Measurements from ENCODE around the gene DCHS2.

The DCHS2 gene

DNA sequence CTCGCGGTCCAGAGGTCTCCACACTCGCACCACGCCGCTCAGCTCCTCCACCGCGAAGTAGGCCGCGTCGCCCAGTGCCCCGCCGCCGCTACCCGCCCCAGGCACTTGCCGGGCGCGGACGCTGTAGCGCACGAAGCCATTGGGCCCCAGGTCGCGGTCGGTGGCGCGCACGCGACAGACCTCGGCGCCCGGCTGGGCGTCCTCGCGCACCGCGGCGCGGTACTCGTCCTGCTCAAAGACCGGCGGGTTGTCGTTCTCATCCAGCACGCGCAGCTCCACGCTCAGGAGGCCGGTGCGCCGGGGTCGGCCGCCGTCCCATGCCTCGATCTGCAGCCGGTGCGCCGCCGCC lies 1.4 kb downstream of the DCHS2 start:
- DNase-seq, result no peak

DNA sequence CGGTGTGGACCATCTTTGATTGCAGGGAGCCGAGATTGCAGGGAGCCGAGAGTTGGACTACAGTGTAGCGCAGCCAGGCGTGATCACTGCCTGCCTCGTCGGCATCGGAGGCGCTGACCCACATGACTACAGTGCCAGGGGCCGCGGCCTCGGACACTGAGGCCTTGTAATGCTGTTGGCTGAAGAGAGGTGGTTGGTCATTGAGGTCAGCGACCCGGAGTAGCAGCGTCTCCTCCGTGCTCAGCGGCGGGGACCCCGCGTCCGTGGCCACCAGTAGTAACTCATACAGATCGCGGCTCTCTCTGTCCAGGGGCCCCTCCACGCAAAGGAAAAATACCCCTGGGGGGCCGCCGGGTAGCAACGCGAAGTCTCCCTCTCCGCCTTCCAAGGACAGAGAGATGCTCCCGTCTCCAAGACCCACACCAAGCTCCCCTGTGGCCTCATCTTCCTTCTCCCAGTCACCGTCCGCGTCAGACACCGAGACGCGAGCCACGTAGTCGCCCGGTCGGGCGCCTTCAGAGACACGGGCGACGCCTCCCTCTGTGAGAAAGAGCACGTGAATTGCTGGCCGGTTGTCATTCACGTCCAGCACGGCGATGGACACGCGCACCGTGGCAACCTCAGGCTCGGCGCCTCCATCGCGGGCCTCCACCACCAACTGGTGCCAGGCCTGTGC lies 1.9 kb downstream of the DCHS2 start:
- no peak for DNase-seq

DNA sequence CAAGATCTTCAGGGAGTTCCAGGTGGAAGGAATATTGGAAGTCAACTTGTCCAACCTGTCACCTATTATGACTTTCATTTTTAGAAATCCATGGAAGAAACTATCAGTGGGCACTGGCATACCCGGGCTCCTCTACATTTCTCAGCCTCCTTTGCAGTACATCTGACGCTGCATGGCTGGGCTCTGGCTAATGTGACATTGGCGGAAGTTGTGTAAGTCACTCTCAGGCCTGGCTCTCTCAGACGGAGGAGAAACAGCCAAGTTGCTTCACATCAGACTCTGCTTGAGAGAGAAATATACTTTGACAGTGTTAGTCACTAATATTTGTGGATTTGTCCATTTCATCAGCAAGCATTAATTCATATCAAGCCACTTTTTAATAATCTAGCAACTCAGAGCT lies 4.5 kb downstream of the DCHS2 start:
- DNase-seq, result no peak

DNA sequence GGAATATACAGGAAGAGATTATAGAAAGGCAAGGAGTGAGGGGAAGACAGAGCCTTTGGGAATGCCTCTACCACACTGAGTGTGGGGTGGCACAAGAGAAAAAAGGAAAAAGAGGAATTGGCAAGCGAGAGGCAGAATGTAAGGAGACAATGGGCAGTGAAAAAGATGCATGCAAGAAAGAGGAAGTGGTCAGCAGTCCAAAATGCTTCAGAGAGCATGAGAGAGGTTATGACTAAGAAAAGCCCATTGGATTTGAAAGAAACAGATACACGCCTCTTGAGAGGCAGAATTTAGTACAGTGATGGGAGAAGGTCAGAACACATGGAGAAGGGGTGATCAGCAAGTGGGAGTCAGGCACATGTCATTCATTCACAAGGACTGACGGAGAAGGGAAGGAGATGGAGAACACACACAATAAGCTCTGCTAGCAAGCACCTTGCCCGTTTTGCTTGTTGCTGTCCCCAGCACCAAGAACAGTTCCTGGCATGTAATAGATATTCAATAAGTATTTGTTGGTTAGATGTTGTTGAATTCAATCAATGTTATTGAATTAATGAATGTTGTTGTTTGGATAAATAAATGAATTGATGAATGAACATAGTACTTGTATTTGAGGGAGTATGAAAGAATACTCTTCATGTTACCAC lies 6.3 kb downstream of the DCHS2 start:
- DNase-seq, result no peak

DNA sequence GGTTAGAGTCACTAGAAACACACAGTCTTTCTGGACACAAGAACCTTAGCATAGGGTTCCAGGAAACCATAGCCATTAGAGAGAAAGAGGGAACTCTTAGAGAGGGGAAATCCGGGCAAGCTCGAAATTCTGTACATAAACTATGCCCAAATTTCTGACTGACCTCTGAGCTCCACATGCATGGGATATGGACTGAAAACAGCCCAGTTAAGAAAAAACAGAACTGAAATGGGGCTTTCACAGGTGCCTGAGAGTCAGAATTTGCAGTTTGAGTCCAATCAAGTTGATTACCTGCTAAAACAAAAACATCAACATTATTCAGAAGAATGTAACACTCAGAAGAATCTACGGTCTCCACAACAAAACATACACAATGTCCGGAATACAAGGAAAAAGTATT lies 13.1 kb downstream of the DCHS2 start:
- DNase-seq, result no peak

DNA sequence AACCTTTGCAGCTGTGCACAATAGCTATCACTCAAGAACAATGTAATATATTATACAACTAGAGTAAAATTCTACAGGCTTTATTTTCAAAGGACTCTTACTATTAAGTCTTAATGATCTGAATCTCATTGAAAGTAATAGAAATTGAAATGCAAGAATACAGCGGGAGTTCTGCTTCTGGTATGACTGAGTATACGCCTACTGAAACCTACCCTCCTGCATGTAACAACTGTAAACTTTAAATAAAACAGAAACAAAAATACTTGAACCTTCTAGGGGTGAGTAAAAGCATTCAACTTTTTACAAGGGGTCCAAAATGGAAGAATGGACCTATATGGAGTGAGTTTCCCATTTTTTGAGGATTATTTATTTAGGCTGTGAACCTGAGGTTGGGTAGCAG lies 13.5 kb downstream of the DCHS2 start:
- no peak for DNase-seq

DNA sequence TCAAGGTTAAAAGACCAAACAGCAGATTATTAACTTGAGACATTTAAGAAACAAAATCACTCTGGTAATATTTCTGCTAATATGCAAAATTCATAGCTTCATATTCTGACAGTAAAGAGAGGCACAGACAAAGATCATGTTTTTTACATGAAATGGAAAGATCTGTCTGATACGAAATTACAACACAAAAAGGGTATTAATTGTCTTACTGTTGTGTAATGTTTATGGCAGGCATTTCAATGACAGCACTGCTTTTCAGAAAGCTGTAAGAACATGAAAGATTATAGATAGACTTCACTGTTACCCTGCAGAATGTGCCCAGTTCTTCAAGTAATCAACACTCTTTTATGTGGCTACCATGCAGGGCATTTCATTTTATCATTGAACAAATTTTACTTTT lies 15.4 kb downstream of the DCHS2 start:
- DNase-seq, result no peak

DNA sequence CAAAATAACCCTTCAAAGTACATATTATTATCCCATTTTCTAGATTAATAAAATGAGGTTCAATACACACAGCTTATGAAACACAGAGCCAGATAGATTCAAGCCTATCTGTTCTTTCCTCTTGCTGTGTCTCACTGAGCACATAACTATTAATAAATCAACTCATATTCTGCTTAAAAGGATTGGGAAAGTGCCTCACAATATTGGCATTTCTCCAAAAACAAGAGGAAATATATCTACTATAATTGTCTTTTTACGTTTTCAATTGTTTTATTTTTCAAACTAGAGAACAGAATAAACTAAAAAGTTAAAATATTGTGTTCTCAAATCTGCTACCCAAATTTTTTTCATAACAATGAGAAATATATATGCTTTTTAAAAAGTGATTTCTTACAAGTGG lies 15.8 kb downstream of the DCHS2 start:
- DNase-seq, result no peak

DNA sequence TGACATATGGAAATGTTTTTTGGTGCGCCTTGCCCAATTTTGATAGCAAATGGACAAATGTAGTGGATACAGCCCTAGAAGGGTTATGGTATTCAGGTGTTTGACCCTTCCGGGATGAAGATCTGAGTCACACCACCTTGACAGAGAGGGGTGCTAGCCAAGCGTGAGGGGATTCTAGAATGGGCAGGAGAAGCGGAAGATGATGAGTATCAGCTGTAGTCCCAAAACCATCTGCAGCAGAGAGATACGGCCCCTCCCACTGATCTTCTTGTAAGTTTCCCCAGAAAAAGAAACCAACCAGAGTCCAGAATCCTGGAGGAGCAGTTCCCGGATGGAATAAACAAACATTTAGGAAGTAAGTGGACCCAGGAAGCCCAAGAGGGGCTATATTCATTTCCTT lies 18.1 kb downstream of the DCHS2 start:
- no peak for DNase-seq

DNA sequence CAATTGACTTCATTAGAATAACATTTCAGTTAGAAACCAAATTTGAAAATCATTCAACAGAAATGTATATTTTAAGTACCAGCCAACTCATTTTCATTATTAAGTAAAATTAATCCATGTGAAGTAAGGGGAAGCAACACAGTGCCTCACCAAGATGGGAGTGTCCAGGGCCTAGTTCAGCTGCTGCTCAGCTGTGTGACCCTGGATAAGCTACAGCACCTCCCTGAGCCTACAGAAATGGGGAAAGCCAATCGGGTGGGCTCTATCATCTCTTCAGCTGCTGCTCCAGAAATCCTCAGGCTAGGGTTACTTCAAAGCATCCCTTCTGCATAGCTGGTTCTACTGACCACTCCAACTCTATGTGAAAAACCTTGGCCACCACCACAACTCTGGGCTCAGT lies 18.7 kb downstream of the DCHS2 start:
- no peak for DNase-seq

DNA sequence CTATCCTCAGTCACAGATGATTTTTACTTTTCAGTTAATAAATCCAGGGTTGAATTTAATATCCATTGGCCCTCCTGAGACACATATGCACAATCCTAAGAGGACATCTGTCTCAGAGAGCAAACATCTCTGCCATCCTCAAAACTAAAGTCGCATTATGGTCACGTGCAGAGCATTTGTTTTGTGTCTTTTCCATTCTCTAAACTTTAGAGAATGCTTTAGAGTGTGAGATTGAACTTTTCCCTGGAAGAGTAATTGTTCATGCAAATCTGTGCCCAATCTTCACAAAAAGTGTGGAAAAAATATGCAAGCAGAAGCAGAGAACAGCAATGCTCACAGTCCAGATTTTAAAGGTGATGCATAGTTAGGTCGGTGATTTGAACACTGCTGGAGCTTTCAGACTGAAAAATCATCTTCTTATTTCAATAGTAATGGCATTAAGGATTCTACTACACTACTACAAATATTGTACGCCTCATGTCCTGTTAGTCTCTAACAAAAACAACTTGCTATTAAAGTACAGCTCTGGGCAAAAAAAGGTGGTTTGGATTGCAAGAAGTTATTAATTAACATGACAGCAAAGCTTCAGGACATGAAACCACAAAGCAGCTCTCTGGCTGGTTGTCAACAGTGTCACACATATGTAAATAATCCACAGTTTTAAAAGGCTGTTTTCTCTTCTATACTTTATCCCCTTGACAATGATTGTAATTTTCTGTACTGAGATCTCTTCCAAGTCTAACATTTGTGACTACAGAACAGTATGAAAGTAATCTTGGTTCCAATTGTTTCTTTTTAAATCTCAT lies 19.9 kb downstream of the DCHS2 start:
- no peak for DNase-seq

DNA sequence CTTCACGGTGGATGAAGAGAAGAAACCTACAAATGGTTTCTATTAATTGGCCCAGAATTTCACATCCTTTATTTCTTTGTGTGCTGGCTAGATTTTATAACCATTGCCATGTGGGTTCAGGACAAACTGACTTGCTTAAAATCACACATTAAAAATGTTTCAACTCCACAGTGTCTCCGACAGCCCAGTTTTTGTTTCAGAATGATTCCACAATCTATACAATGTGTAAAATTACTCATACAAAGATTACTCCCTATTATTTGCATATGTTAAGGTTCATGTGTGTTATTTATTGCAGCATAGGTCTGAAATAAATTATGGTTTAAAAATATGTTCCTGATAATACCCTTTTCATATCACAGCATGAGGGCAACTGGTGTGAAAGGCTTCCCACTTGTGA lies 20.6 kb downstream of the DCHS2 start:
- DNase-seq, result no peak

DNA sequence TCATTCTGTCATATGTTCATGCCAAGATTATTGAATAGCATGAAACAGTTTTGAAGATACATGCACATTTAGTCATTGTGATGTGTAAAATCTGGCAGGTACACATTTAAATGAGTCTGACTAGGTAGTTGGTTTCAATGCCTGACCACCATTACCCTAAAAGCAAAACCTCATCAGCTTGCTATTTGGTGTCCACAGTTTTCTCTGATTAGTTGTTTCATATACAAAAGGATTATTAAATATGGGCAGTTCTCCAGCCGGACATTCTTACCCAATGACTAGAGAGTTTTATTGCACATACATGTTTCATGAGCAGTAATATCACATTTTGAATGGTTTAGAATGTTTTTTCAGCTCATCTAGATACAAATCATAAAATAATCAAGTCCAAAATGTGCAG lies 23.7 kb downstream of the DCHS2 start:
- DNase-seq, result no peak

DNA sequence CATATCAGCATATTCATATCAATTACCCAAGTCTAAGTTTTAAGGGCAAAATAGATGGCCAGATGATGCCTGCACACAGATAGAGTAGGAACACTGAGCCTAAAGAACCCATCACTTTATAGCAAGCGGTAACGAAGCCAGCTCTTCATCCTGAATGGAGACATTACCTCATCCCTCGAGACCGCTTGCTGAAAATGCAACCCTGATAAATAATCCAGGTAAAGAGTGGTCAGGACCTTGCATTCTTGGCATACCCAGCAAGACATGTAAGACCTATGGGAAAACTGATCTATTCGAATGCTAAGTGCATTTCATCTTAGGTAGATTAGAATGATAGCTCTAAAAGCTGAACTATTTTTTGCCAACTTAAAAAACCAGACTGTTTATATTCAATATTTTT lies 25.3 kb downstream of the DCHS2 start:
- no peak for DNase-seq

DNA sequence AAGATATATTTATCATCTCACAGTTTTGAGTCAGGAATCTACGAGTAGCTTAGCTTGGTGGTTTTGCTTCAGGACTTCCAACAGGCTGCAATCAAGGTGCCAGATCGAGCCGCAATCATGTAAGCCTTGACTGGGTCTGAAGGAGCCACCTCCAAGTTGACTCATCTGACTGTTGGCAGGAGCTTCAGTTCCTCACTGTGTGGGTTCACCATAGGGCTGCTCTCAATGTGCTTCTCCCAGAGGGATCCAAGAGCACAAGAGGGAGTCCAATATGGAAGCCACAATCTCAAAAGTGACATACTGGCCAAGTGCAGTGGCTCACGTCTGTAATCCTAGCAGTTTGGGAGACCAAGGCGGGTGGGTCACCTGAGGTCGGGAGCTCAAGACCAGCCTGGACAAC lies 26.5 kb downstream of the DCHS2 start:
- no peak for DNase-seq

DNA sequence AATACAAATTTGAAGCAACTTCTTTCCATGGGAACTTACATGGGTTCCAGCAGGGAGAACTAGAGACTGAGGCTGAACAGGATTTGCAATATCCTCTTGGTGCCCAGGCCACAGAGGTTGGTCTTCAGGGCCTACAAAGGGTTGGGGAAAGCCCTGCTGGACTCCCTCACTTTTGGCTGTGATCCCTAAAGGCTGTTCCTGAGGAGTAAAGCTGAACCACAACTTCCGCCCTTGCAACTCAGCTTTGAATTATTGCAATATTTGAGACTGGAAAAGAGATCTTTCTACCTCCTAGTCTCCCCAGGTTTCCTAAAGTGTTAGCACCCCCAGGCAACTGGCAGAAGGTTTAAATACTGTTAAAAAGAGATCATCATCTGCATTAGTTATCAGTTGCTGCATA lies 26.9 kb downstream of the DCHS2 start:
- DNase-seq, result no peak

DNA sequence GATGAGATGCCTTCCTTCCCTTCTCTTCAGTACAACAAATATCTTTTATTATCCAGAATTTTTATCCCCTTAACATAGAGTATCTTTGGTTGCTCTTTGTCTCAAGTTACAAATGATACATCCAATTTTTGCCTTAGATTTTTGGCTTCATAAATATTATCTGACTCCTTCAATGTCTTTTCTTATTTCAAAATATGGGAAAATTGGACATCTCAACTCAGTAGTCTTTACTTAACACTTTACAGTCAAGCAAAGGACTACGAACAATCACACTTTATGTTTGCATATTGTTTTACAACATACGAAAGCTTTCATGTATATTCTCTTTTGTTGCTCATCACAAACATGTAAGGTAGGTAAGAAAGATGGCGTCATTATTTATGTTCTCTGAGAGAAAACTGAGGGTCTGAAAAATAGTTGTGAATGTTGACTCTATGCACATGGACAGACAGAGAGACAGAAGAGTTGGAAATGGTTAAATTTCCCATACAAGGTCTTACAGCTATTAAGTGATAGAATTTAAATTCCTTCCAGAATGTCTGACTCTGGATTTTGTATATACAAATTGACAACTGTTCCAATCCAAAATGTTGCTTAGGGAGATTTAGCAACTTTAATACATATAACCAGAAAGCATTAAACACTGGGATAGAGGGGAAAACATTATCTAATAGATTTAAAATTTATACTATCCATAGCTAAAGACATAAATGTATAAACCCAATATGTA lies 29.4 kb downstream of the DCHS2 start:
- DNase-seq, result no peak

DNA sequence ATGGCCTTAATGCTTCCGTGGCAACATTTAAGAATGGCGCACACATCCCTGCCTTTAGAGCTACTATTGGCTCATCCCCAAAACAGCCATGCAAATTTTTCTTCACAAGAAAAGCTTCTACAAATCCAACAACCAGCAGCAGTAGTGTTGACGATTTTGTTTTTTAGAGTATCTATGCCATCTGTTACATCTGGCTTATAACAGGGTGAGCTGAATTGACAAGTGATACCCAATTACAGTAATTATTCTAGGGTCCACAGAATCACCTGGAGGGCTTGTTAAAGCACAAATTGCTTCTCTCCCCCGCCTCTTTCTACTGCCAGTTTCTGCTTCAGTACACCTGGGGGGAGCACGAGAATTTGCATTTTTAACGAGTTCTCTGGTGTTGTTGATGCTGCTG lies 34.1 kb downstream of the DCHS2 start:
- DNase-seq, result no peak

DNA sequence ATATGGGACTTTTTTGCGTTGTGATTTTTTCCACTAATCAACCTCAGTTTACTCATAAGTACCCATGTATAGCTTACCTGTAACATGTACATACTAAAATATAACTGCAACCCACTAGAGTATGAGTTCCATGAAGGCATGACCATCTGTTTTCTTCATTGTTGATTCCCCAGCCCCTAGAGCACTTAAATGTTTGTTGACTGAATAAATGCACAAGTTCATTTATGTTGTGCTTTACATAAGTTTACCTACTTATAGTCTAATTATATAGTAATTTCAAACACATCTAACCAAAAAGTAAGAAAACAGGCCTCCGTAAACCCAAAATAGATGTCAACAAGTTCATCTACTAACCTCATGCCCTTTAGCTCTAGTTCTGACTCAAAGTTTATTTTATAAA lies 34.7 kb downstream of the DCHS2 start:
- DNase-seq, result no peak

DNA sequence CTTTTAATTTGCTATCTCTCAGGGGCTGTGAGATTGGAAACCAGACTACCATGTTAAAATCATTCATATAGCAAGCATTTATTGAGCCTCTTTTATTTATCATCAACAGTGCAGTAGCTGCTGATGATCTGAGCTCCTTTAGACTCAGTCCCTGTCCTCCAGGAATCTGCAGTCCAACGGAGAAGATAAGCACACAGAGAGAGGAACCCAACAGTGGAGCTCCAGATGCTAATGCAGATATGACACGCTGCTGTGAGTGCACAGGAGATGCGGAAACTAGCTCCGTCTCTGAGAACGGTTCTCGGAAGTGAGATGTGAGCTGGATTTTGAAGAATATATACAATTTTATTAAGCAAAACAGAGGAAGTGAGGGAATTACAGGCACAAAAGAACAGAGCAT lies 35.4 kb downstream of the DCHS2 start:
- DNase-seq, result no peak

DNA sequence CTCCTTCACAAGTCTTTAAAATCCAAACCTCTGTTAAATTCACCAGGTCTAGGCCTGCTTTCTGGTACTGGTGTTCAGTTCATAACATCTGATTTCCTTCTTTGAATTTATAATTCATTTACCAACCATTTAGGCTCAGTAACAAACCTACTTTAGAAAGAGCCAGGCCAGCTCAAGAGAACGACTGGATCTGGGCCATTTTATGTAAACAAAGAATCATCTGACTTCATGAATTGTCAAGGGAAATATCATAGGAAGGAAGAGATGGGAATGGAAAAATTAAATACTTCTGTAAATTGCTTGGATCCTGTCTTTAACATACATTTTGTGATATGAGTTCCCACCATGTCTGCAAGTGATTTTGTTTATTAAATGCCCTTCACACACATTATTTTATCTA lies 36.5 kb downstream of the DCHS2 start:
- no peak for DNase-seq

DNA sequence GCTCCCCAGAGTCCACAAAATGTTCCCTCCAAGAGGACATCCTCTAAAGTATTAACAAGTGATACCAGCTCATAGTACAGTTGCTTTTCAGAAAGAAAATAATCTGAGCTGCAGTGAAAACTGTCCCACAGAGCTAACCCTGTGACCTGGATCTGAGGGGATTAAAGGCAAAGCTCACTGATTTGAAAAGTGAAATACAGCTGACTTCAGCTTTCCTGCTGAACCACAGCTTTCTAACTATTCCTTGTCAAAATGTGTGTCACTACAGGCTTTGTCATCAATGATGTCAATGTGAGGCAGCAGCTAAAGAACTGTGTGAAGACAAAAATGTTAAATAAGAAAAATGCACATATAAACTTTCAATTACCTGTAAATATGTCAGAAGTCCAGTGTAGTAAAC lies 36.9 kb downstream of the DCHS2 start:
- DNase-seq, result no peak

DNA sequence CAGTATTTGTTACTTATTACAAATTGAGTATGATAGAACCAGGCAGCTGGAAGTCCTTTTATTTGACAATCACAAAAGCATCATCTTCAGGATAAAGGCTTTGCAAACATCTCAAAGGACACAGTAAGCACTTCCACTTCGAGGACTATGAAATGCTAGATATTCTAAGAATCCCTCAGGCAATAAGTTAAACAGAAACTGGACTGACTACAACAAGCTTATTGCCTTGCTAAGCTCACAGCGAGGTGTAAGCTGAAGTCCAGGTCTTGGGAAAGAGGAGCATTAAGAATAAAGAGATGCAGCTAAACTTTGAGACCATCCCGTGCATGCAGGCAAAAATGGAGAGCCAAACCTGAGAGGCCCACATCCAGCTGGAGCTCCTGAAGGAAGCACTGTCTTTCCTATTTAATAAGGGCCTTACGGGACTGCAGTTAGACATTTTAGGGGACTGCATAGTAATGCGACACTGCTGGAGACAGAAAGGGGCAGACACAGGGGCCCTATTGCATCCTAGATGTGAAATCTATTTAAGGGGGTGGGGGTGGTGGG lies 38.7 kb downstream of the DCHS2 start:
- DNase-seq, result no peak

DNA sequence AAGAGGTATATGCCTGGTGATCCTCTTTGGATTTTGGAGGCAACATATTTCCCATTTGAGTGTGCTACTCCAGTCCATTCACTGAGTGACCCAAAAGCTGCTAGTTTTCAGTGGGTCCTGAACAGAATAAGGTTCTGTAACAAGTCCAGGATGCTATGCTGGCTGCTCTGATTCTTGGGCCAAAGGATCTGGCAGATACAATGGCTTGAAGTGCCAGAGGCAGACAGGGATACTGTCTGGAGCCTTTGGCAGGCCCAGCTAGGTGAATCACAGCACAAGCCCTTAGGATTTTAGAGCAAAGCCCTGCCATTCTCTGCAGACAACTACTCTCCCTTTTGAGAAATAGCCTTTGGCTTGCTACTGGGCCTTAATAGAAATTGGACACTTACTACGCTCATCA lies 40.6 kb downstream of the DCHS2 start:
- no peak for DNase-seq
